ENCODE measurements around the gene FAM227B.

FAM227B gene

DNA sequence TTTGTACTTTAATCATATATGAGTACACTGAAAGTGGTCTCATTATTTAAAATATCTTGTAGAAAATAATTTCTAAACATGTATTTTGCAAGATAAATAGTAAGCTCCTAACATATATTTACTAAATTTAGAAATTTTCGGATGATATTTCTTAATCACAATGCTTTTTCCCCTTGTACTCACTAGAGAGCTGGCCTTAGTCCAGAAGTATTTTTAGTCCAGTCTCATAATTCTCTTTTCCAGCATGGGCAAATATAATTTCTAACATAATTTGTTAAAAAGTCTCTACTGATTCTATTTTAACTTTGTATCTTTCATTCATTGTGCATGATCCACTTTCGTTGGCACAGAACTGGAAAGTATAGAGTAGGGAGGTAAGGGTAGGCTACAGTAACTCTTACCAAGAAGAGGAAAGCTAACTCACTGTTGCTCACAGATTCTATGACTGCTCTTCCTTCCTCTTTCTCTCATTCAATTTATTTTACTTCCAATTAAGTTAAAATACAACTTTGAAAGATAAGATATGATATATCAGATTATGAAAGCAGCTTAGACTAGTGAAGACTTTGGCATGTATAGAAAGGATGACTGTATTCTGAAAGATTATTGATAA is 158.3 kb downstream of the FAM227B start:
- Histone ChIP-seq H3K27me3 (ENCODE audit: control insufficient read depth in 5 of 5, insufficient read depth in 4 of 5, low read length in 5 of 5) (no peaks in the 10 kb centered on the region), H3K9ac (ENCODE audit: low read length in 5 of 5) (no peak overlapping the region), H3K4me1 (ENCODE audit: control insufficient read depth in 5 of 5, insufficient read depth in 5 of 5, low read length in 5 of 5) (peaks cover 0 to 39% (median 18%) of the 10 kb centered on the region in 5 donors), H3K4me3 (ENCODE audit: low read depth in 1 of 5, low read length in 5 of 5) (no peak overlapping the region), H3K9me3 (ENCODE audit: control insufficient read depth in 5 of 5, low read length in 5 of 5) (no peaks in the 10 kb centered on the region), H3K36me3 (ENCODE audit: control insufficient read depth in 5 of 5, insufficient read depth in 5 of 5, low read length in 5 of 5) (no peaks in the 10 kb centered on the region), H3K27ac (ENCODE audit: low read depth, low read length) (peak overlapping the region; percentile 51)

DNA sequence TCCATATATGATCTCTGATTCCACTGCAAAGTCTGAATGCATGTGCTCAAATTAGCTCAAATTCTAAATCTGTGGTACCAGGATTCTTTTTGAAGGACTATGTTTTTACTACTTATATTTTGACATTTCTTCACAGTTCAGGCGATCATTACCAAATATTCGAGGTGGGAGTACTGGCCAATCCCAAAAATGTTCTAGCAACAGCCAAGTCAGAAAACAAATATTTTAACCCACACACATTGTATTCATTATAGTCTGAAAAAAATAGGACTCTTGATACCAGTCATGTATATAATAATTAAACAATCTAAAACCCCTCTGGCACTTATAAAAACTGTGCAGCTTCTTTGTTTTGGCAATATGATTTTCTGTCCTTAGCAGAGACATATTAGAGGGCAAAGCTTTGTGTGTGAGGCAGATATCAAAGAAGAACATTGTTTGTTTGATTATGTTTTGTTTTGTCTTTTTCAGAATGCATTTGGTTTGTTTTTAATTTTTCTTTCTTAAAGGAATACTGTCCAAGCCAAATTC is 160.1 kb downstream of the FAM227B start:
- H3K4me3 ChIP-seq (ENCODE audit: low read depth in 1 of 5, low read length in 5 of 5) = no peak overlapping the region
- H3K9ac ChIP-seq (ENCODE audit: low read length in 5 of 5) = no peak overlapping the region
- peaks cover 0 to 26% (median 16%) of the 10 kb centered on the region in 5 donors for H3K4me1 ChIP-seq (ENCODE audit: control insufficient read depth in 5 of 5, insufficient read depth in 5 of 5, low read length in 5 of 5)
- no peaks in the 10 kb centered on the region for H3K9me3 ChIP-seq (ENCODE audit: control insufficient read depth in 5 of 5, low read length in 5 of 5)
- H3K27ac ChIP-seq (ENCODE audit: low read depth, low read length) = peak overlapping the region; percentile 3
- no peaks in the 10 kb centered on the region for H3K36me3 ChIP-seq (ENCODE audit: control insufficient read depth in 5 of 5, insufficient read depth in 5 of 5, low read length in 5 of 5)
- H3K27me3 ChIP-seq (ENCODE audit: control insufficient read depth in 5 of 5, insufficient read depth in 4 of 5, low read length in 5 of 5) = no peaks in the 10 kb centered on the region

- peaks cover 0 to 26% (median 16%) of the 10 kb centered on the region in 5 donors for H3K4me1 ChIP-seq (ENCODE audit: control insufficient read depth in 5 of 5, insufficient read depth in 5 of 5, low read length in 5 of 5)
- H3K36me3 ChIP-seq (ENCODE audit: control insufficient read depth in 5 of 5, insufficient read depth in 5 of 5, low read length in 5 of 5) = no peaks in the 10 kb centered on the region
- no peak overlapping the region for H3K9ac ChIP-seq (ENCODE audit: low read length in 5 of 5)
- H3K4me3 ChIP-seq (ENCODE audit: low read depth in 1 of 5, low read length in 5 of 5) = no peak overlapping the region
- no peaks in the 10 kb centered on the region for H3K27me3 ChIP-seq (ENCODE audit: control insufficient read depth in 5 of 5, insufficient read depth in 4 of 5, low read length in 5 of 5)
- H3K27ac ChIP-seq (ENCODE audit: low read depth, low read length) = no peak overlapping the region
- no peaks in the 10 kb centered on the region for H3K9me3 ChIP-seq (ENCODE audit: control insufficient read depth in 5 of 5, low read length in 5 of 5)
Observed at GRCh38 chr15:49458145-49458544, 162.5 kb downstream of the FAM227B start.

DNA sequence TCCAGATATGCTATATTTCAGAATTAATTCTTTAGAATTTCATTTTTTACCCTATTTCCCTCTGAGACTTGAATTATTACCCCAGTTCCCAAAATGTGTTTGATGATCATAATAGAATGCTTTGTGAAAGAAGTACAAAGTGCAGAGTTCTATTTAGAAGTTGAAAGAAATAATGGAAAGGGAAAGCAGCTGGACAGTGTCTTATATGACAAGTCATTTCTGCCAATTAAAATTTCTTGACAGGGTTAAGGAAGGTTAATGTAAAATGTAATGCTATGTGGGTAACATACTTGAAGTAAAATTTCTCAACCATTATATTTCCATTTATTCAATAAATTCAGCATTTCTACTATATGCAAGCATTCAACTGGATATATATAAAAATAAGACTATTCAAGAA is 164.5 kb downstream of the FAM227B start:
- H3K4me3 ChIP-seq (ENCODE audit: low read depth in 1 of 5, low read length in 5 of 5) = no peak overlapping the region
- no peaks in the 10 kb centered on the region for H3K36me3 ChIP-seq (ENCODE audit: control insufficient read depth in 5 of 5, insufficient read depth in 5 of 5, low read length in 5 of 5)
- H3K9me3 ChIP-seq (ENCODE audit: control insufficient read depth in 5 of 5, low read length in 5 of 5) = no peaks in the 10 kb centered on the region
- H3K27me3 ChIP-seq (ENCODE audit: control insufficient read depth in 5 of 5, insufficient read depth in 4 of 5, low read length in 5 of 5) = no peaks in the 10 kb centered on the region
- H3K4me1 ChIP-seq (ENCODE audit: control insufficient read depth in 5 of 5, insufficient read depth in 5 of 5, low read length in 5 of 5) = peaks cover 0 to 11% (median 2%) of the 10 kb centered on the region in 5 donors
- no peak overlapping the region for H3K9ac ChIP-seq (ENCODE audit: low read length in 5 of 5)
- H3K27ac ChIP-seq (ENCODE audit: low read depth, low read length) = no peak overlapping the region

GRCh38 chr15:49452595-49452994 is 168.0 kb downstream of the FAM227B start:
- no peak overlapping the region for H3K27ac ChIP-seq (ENCODE audit: low read depth, low read length)
- H3K9me3 ChIP-seq (ENCODE audit: control insufficient read depth in 5 of 5, low read length in 5 of 5) = no peaks in the 10 kb centered on the region
- H3K4me3 ChIP-seq (ENCODE audit: low read depth in 1 of 5, low read length in 5 of 5) = no peak overlapping the region
- no peak overlapping the region for H3K9ac ChIP-seq (ENCODE audit: low read length in 5 of 5)
- H3K27me3 ChIP-seq (ENCODE audit: control insufficient read depth in 5 of 5, insufficient read depth in 4 of 5, low read length in 5 of 5) = no peaks in the 10 kb centered on the region
- peaks cover 0 to 2% (median 0%) of the 10 kb centered on the region in 5 donors for H3K4me1 ChIP-seq (ENCODE audit: control insufficient read depth in 5 of 5, insufficient read depth in 5 of 5, low read length in 5 of 5)
- no peaks in the 10 kb centered on the region for H3K36me3 ChIP-seq (ENCODE audit: control insufficient read depth in 5 of 5, insufficient read depth in 5 of 5, low read length in 5 of 5)

GRCh38 chr15:49441816-49442215 is 178.8 kb downstream of the FAM227B start:
- H3K27ac ChIP-seq (ENCODE audit: low read depth, low read length) = no peak overlapping the region
- H3K27me3 ChIP-seq (ENCODE audit: control insufficient read depth in 5 of 5, insufficient read depth in 4 of 5, low read length in 5 of 5) = no peaks in the 10 kb centered on the region
- H3K9ac ChIP-seq (ENCODE audit: low read length in 5 of 5) = no peak overlapping the region
- H3K4me3 ChIP-seq (ENCODE audit: low read depth in 1 of 5, low read length in 5 of 5) = no peak overlapping the region
- peaks cover 0 to 20% (median 15%) of the 10 kb centered on the region in 5 donors for H3K4me1 ChIP-seq (ENCODE audit: control insufficient read depth in 5 of 5, insufficient read depth in 5 of 5, low read length in 5 of 5)
- no peaks in the 10 kb centered on the region for H3K9me3 ChIP-seq (ENCODE audit: control insufficient read depth in 5 of 5, low read length in 5 of 5)
- no peaks in the 10 kb centered on the region for H3K36me3 ChIP-seq (ENCODE audit: control insufficient read depth in 5 of 5, insufficient read depth in 5 of 5, low read length in 5 of 5)

- no peaks in the 10 kb centered on the region for H3K9me3 ChIP-seq (ENCODE audit: control insufficient read depth in 5 of 5, low read length in 5 of 5)
- peaks cover 0 to 20% (median 14%) of the 10 kb centered on the region in 5 donors for H3K4me1 ChIP-seq (ENCODE audit: control insufficient read depth in 5 of 5, insufficient read depth in 5 of 5, low read length in 5 of 5)
- no peaks in the 10 kb centered on the region for H3K27me3 ChIP-seq (ENCODE audit: control insufficient read depth in 5 of 5, insufficient read depth in 4 of 5, low read length in 5 of 5)
- no peak overlapping the region for H3K9ac ChIP-seq (ENCODE audit: low read length in 5 of 5)
- H3K27ac ChIP-seq (ENCODE audit: low read depth, low read length) = no peak overlapping the region
- no peak overlapping the region for H3K4me3 ChIP-seq (ENCODE audit: low read depth in 1 of 5, low read length in 5 of 5)
- H3K36me3 ChIP-seq (ENCODE audit: control insufficient read depth in 5 of 5, insufficient read depth in 5 of 5, low read length in 5 of 5) = no peaks in the 10 kb centered on the region
Observed at GRCh38 chr15:49441356-49441755, 179.3 kb downstream of the FAM227B start.

DNA sequence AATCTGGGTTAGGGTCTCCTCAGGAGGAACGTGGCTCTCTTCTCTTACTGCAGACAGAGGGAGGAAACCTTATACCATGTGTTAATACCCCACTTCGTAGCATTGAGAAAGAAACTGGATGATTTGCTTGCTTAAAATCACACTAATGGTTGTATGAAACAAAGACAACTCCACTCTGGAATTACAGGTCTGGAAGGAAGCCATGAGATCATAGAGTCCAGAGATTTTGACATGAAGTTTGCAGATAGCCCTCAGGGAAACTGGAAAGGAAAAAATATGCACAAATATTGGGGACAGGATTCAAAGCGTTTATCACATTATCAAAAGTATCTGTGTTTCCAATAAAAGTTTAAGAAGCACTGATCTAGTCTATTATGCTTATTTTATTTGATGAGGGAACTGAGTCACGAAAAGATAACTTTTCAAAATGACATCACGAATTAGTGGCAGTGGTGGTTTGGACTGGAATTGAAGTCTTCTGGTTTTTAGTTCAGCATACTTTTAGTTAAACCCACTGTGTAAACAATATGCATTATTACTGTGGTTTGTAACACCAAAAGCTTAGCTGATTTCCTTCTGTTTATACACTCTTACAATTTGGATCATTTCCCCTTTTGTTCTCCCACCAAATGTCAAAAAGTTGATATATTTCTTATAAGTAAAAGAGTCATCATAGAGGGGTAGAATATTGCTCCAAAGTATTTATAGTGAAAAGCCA is 180.8 kb downstream of the FAM227B start:
- Histone ChIP-seq H3K9ac (ENCODE audit: low read length in 5 of 5) (no peak overlapping the region), H3K27ac (ENCODE audit: low read depth, low read length) (peak overlapping the region; percentile 59)

DNA sequence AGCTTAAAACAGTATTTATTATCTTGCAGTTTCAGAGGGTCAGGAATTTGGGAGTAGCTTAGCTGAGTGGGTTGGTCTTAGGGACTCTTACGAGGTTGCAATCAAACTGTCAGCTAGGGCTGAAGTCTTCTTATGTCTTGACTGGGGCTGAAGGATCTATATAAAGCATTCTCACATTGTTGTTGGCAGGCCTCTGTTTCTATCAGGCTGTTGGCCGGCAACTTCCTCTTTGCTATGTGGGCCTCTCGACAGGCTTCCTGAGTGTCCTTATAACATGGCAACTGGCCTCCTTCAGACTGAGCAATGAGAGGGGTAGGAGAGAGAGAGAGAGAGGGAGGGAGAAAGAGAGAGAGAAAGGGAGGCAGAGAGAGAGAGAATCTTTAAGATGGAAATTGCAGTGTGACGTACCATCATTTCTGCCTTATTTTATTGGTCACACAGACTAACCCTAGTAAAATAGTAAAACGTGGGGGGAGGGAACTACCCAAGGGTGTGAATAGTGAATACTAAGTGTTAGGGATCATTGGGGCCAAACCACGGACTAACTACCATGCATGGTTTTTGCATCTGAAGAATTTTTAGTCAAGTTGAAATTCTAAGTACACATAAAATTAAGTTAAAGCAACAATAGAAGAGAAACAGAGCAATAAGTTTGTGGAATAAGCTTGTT is 181.5 kb downstream of the FAM227B start:
- no peaks in the 10 kb centered on the region for H3K36me3 ChIP-seq (ENCODE audit: control insufficient read depth in 5 of 5, insufficient read depth in 5 of 5, low read length in 5 of 5)
- no peaks in the 10 kb centered on the region for H3K27me3 ChIP-seq (ENCODE audit: control insufficient read depth in 5 of 5, insufficient read depth in 4 of 5, low read length in 5 of 5)
- peak overlapping the region in 1 of 5 donors; percentile 7 for H3K4me3 ChIP-seq (ENCODE audit: low read depth in 1 of 5, low read length in 5 of 5)
- H3K9me3 ChIP-seq (ENCODE audit: control insufficient read depth in 5 of 5, low read length in 5 of 5) = no peaks in the 10 kb centered on the region
- peak overlapping the region; percentile 59 for H3K27ac ChIP-seq (ENCODE audit: low read depth, low read length)
- H3K9ac ChIP-seq (ENCODE audit: low read length in 5 of 5) = no peak overlapping the region
- peaks cover 0 to 20% (median 12%) of the 10 kb centered on the region in 5 donors for H3K4me1 ChIP-seq (ENCODE audit: control insufficient read depth in 5 of 5, insufficient read depth in 5 of 5, low read length in 5 of 5)

More for the DNA sequence above, 180.8 kb downstream of the FAM227B start:
- H3K36me3 ChIP-seq (ENCODE audit: control insufficient read depth in 5 of 5, insufficient read depth in 5 of 5, low read length in 5 of 5) = no peaks in the 10 kb centered on the region
- no peaks in the 10 kb centered on the region for H3K27me3 ChIP-seq (ENCODE audit: control insufficient read depth in 5 of 5, insufficient read depth in 4 of 5, low read length in 5 of 5)
- no peak overlapping the region for H3K4me3 ChIP-seq (ENCODE audit: low read depth in 1 of 5, low read length in 5 of 5)
- peaks cover 0 to 20% (median 12%) of the 10 kb centered on the region in 5 donors for H3K4me1 ChIP-seq (ENCODE audit: control insufficient read depth in 5 of 5, insufficient read depth in 5 of 5, low read length in 5 of 5)
- no peaks in the 10 kb centered on the region for H3K9me3 ChIP-seq (ENCODE audit: control insufficient read depth in 5 of 5, low read length in 5 of 5)

DNA sequence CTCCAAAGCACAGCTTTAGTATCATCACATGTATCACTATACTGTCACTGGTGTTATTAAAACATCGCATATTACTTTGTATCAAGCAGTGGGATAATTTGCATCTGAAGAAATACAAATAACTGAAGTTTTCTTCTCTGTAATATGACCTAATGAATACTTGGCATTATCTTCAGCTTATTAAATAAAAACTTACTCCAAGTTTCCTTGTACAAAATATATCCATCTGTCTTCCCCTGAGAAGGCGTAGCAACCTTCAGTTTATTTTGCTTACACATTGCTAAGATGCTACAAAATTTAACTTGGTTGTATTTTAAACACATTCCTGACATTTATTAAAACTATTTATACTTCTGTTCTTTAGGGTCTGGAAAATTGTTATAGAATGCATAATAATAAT is 183.9 kb downstream of the FAM227B start:
- Histone ChIP-seq H3K27ac (ENCODE audit: low read depth, low read length) (no peak overlapping the region), H3K9ac (ENCODE audit: low read length in 5 of 5) (no peak overlapping the region), H3K27me3 (ENCODE audit: control insufficient read depth in 5 of 5, insufficient read depth in 4 of 5, low read length in 5 of 5) (no peaks in the 10 kb centered on the region), H3K4me1 (ENCODE audit: control insufficient read depth in 5 of 5, insufficient read depth in 5 of 5, low read length in 5 of 5) (peaks cover 0 to 20% (median 14%) of the 10 kb centered on the region in 5 donors), H3K9me3 (ENCODE audit: control insufficient read depth in 5 of 5, low read length in 5 of 5) (no peaks in the 10 kb centered on the region), H3K36me3 (ENCODE audit: control insufficient read depth in 5 of 5, insufficient read depth in 5 of 5, low read length in 5 of 5) (no peaks in the 10 kb centered on the region), H3K4me3 (ENCODE audit: low read depth in 1 of 5, low read length in 5 of 5) (no peak overlapping the region)

Data from subcutaneous abdominal adipose tissue (tissue), 5 donors.